GM21423 (cell line): ENCODE results near the gene KRTAP10-6.
"Not testable (repeated sequence)": the region's sequence is repeated elsewhere in the genome, so short reads cannot be mapped to it uniquely, and the experiment has no call there.

Experiments used
- ATAC-seq: cut with Tn5 transposase; IDR thresholded peaks from one replicate; pipeline ENCODE4 v1.9.1; 2021; ENCODE audit warnings: mild to moderate bottlenecking, moderate library complexity; ENCODE audit not compliant: unreplicated experiment

The KRTAP10-6 gene

GRCh38 chr21:44600118-44600978 lies 8.0 kb upstream of the KRTAP10-6 start, which contains the start of gene KRTAP10-7:
KRTAP10-7 (plus strand) TSS chr21:44600597; CDS start chr21:44600622, 25 bp downstream.
- not testable (repeated sequence) for ATAC-seq

DNA sequence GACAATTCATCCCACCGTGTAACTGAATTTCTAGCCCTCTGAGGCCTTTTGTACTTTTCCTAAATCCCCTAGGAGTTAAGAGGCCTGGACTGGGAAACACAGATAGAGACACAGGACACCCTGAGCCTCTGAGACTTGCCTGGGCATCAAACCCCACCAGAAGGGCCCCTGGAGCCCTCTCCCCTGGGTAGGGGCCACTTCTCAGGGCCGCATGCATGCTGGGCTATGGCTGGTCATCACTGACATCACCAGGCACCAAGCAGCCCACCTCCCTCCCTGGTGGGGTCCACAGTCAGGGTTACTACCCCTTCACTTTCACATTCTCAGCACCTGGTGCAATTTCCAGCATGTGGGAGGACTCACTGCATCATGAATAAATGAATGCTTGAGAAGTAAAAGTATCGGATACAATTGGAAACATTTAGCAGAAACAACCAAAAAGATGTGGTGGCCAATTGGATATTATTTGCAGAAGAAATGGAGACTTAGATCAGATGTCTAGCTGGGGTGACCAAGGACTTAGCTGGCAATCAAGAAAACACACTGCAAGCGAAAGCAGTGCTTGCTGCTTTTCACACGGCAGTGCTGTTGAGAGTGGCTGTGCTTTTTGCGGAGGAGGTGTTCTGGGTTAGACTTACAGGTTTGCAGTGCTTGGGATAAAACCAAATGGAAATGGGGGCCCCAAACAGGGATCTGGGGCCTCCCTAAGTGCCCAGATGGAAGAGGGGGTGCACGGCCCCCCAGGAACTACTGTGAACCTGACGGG lies 7.1 kb upstream of the KRTAP10-6 start:
- no peak for ATAC-seq

- ATAC-seq, result no peak
Measured at GRCh38 chr21:44598061-44598460, 5.8 kb upstream of the KRTAP10-6 start.

- ATAC-seq, result no peak
Measured at GRCh38 chr21:44596068-44596725, 3.9 kb upstream of the KRTAP10-6 start.

DNA sequence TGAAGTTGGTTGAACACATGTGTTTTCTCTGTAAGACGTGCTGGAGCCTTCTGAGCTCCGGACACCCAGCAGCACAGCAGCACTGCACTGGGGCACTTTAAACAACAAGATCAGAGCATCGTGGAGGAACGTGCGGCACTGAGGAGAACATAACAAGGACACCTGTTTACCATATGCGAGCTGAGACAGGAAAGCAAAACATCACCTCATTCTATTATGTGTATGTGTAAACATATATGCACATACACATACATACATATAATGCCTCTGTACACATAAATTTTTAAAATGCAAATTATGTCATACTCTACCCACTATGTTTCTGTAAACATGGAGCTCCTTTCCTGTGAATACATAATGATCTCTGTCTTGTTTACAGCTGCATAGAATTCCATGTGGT lies 3.2 kb upstream of the KRTAP10-6 start:
- ATAC-seq, result no peak

GRCh38 chr21:44594406-44594916 lies 2.2 kb upstream of the KRTAP10-6 start:
- ATAC-seq, result no peak

- no peak for ATAC-seq
Measured at GRCh38 chr21:44593598-44594405, 1.5 kb upstream of the KRTAP10-6 start.

- ATAC-seq, result not testable (repeated sequence)
Measured at GRCh38 chr21:44591801-44592130, 539 bp downstream of the KRTAP10-6 start.

DNA sequence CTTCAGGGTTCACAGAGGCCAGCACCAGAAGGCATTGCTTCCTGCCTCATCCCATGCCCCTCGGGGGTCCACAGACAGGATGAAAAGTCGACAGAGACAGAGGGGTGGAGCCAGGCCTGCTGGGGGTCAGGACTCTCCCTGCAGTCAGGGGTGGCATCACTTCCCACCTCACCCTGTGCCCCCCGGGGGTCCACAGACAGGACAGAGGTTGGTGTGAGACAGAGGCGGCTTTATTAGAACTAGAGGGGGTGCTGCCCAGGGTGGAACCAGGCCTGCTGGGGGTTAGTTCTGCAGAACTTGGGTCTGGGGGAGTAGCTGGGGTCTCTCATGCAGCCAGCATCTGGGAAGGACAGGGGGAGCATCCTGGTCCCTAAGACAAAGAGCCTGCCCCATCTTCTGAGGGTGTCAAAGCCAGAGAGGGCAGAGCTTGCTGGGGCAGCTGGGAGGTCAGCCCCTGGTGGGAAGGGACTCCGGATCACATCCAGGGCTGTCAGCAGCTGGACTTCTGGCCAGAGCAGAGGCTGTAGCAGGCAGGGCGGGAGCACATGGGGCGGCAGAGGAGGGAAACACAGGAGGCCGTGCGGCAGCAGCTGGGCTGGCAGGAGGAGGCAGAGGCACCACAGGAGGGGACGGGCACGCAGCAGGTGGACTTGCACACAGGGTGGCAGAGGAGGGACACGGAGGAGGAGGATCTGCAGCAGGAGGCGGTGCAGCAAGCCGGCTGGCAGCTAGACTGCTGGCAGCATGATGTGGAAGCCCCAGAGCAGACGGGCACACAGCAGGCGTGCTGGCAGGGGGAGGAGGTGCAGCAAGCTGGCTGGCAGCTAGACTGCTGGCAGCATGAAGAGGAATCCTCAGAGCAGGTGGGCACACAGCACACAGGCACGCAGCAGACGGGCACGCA lies 1.2 kb downstream of the KRTAP10-6 start:
- not testable (repeated sequence) for ATAC-seq

GRCh38 chr21:44590311-44590721 lies 2.0 kb downstream of the KRTAP10-6 start:
- ATAC-seq, result no peak

DNA sequence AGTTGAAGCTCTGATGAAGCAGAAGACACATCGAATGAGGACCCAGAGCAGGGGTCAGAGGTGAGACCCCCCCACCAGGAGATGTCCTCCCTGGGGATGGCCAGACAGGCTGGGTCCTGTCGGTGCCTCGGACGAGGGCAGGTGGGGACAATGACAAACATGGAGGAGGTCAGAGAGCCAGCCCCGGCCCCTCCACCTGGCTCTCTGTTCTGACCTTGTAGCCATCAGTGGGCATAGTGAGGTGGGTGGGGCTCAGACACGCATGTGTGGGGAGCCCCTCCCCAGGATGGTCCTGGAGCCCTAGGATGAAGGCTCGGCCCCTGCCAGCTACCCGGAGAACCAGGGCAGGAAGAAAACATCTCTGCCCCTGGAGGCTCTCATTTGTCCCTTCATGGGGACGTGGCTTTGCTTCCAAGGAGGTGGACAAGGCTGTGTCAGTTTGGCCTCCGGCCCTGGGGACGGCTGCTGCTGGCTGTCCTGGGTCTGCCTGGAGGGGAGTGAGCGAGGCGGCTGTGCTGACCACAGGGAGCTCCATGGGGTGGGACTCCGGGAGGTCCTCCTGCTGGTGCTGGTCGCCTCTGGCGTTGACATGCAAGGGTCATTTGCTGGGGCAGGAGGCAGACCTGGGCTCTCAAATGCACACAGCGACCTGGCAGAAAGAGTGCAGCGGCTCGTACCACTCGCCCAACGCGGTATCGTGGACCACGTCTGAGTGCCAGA lies 2.6 kb downstream of the KRTAP10-6 start:
- no peak for ATAC-seq

- ATAC-seq, result no peak
Measured at GRCh38 chr21:44589094-44589493, 3.2 kb downstream of the KRTAP10-6 start.

DNA sequence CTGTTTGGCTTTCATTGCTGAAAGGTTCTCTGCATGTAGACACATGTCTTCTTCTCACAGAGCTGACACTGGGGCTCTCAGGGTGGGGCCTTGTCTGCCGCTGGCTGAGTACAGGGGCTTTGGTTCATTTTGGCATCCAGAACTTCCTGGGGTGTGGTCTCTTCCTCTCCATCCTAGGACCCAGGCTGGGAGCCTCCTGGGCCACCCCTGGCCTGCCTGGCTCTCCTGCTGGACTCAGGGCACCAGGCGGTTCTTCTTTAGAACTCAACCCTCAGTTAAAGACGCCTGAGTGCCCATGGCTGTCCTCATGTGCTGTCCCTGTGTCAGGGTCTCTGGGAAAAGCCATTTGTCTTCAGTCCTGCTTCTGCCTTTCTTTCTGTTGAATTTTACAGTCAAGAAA lies 6.4 kb downstream of the KRTAP10-6 start:
- ATAC-seq, result no peak

- no peak for ATAC-seq
Measured at GRCh38 chr21:44583800-44584147, 8.5 kb downstream of the KRTAP10-6 start.

- ATAC-seq, result no peak
Measured at GRCh38 chr21:44583089-44583799, 9.1 kb downstream of the KRTAP10-6 start.

DNA sequence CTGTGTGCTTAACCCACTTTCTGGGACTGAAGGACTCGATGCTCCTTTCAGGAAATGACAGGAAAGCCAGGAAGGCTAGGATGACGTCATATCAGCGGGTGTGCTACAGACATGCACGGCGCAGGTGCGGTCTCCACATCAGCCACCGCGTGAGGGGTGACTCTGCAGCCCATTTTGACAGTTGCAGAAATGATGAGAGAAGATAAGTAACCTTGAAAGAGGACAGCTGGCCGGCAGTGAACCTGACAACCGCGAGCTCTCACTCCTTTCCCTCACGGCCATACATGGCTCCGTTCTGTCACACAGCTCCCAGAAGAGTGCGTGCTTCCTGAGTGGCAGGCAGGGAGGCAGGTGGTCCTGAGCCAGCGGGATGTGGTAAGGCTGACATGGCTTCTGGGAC lies 10.2 kb downstream of the KRTAP10-6 start:
- ATAC-seq, result no peak

DNA sequence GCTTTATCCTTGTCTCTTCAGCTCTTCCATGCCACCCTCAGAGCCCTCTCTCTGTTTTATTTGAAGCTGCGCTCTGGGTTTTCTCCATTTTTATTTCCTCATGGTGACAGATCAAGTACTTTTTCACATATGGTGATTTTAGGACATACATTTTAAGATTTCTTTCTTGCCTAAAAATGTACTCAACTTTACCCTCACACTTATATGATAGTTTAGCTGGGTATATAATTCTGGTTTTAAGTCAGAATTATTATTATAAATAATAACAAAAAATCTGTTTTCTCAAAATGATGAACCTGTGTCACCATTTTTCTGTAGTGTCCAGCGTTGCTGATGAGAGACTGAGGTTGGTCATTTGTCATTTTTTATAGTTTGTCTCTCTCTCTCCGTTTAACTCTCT lies 11.1 kb downstream of the KRTAP10-6 start:
- ATAC-seq, result no peak

GRCh38 chr21:44580231-44580821 lies 12.0 kb downstream of the KRTAP10-6 start, which contains the start of gene KRTAP10-5:
KRTAP10-5 (minus strand) TSS chr21:44580604; CDS start chr21:44580578, 26 bp downstream.
- not testable (repeated sequence) for ATAC-seq
